ENCODE data around the gene PHAF1. TPM values are rescaled to one million over a fixed set of nuclear protein-coding genes. Genes with fewer than 3 reads are reported as not detected.
A peak's percentile ranks its signal among the peaks of the same experiment; 100 is the strongest.

PHAF1 gene
- total and polyA plus RNA-seq, 9 of the 15 experiments (the other 6 are each of a cell fraction or from before 2014, with no cell fraction given): 5.1 to 25.4 (median 13.8) TPM

DNA sequence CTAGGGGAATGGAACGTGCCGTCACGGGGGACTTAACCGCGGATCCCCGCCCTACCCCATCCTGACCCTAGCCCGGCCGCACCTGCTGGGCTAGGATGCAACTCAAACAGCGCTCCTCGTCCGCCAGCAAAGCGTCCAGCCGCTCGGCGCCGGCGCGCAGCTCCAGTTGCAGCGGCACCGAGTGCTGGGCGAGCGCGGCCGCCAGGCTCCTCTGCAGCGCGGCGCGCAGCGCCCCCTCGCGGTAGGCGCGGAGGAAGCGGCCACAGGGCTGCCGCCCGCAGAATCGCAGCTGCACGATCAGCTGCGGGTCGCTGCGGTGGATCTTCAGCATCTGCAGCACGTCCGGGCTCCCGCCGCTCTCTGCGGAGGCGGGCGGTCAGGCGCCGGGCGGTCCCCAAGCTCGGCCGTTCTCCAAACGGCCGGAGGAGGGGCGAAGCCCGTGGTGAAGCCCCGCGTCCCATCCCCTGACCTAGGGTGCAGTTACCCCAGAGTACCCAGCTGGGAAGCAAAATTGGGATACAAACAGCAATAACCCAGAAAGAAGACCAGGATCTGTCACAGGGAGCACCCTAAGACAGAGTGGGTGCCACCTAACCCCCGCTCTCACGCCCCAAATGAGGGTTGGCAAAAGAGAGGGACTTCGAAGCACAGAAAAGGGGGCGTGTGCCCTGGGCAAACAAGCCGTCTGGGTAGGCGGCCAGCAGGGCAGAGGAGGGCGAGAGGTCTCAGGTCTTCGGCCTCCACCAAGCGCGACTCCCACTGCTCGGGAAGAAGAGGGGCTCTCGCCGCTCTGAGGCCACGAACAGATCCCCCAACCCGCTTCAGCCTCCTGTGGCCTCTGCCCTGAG lies 45.8 kb downstream of the PHAF1 start (continued):
- TF ChIP-seq, protein P1, sequence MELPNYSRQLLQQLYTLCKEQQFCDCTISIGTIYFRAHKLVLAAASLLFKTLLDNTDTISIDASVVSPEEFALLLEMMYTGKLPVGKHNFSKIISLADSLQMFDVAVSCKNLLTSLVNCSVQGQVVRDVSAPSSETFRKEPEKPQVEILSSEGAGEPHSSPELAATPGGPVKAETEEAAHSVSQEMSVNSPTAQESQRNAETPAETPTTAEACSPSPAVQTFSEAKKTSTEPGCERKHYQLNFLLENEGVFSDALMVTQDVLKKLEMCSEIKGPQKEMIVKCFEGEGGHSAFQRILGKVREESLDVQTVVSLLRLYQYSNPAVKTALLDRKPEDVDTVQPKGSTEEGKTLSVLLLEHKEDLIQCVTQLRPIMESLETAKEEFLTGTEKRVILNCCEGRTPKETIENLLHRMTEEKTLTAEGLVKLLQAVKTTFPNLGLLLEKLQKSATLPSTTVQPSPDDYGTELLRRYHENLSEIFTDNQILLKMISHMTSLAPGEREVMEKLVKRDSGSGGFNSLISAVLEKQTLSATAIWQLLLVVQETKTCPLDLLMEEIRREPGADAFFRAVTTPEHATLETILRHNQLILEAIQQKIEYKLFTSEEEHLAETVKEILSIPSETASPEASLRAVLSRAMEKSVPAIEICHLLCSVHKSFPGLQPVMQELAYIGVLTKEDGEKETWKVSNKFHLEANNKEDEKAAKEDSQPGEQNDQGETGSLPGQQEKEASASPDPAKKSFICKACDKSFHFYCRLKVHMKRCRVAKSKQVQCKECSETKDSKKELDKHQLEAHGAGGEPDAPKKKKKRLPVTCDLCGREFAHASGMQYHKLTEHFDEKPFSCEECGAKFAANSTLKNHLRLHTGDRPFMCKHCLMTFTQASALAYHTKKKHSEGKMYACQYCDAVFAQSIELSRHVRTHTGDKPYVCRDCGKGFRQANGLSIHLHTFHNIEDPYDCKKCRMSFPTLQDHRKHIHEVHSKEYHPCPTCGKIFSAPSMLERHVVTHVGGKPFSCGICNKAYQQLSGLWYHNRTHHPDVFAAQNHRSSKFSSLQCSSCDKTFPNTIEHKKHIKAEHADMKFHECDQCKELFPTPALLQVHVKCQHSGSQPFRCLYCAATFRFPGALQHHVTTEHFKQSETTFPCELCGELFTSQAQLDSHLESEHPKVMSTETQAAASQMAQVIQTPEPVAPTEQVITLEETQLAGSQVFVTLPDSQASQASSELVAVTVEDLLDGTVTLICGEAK (IDR thresholded peaks at IDR 0.05): no peak
- TF ChIP-seq, protein P1 (CRISPR knock-in tag; IDR thresholded peaks at IDR 0.05): no peak
- TF ChIP-seq KLF13 (tag; IDR thresholded peaks at IDR 0.05; ENCODE audit: borderline replicate concordance, low read depth): no peak
- TF ChIP-seq, protein P2, sequence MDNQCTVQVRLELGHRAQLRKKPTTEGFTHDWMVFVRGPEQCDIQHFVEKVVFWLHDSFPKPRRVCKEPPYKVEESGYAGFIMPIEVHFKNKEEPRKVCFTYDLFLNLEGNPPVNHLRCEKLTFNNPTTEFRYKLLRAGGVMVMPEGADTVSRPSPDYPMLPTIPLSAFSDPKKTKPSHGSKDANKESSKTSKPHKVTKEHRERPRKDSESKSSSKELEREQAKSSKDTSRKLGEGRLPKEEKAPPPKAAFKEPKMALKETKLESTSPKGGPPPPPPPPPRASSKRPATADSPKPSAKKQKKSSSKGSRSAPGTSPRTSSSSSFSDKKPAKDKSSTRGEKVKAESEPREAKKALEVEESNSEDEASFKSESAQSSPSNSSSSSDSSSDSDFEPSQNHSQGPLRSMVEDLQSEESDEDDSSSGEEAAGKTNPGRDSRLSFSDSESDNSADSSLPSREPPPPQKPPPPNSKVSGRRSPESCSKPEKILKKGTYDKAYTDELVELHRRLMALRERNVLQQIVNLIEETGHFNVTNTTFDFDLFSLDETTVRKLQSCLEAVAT (IDR thresholded peaks at IDR 0.05): no peak
- TF ChIP-seq EWSR1 (IDR thresholded peaks at IDR 0.05; ENCODE audit: borderline replicate concordance, low read depth, partially characterized antibody): no peak
- no peak for TF ChIP-seq ZNF586 (CRISPR knock-in tag; conservative IDR thresholded peaks at IDR 0.05)
- no peak for TF ChIP-seq HDAC2 (IDR thresholded peaks at IDR 0.05)
- TF ChIP-seq HNRNPUL1 (IDR thresholded peaks at IDR 0.05; ENCODE audit: low read length): no peak
- TF ChIP-seq ZNF764 (CRISPR knock-in tag; IDR thresholded peaks at IDR 0.05; ENCODE audit: low read depth): no peak
- no peak for TF ChIP-seq HSF4 (CRISPR knock-in tag; IDR thresholded peaks at IDR 0.05; ENCODE audit: borderline replicate concordance)
- TF ChIP-seq NFE2 (IDR thresholded peaks at IDR 0.05; ENCODE audit: low read depth): no peak
- TF ChIP-seq DNMT1 (IDR thresholded peaks at IDR 0.05): no peak
- TF ChIP-seq BHLHE40 (IDR thresholded peaks at IDR 0.05; ENCODE audit: low read length): peak; percentile 66
- no peak for TF ChIP-seq MCM5 (IDR thresholded peaks at IDR 0.05; ENCODE audit: low read depth)

Data from K562 (cell line).